Vagina (tissue), 2 donors: ENCODE results near the gene SH3TC2.

Experiments
- CTCF ChIP-seq, 3 experiments: fragments of 450-650 bp in 2 of 3; fragments of 200-600 bp in 1 of 3; sonication (generic) in 1 of 3; IDR thresholded peaks; one replicate each; pipeline ENCODE4 v1.5.1; 2017 to 2019; ENCODE audit warnings: antibody characterized with exemption in 3 of 3, mild to moderate bottlenecking in 2 of 3, moderate library complexity in 2 of 3
- POLR2AphosphoS5 ChIP-seq, 2 donors: sonication (generic); formaldehyde crosslinking; IDR thresholded peaks; one replicate each; pipeline ENCODE4 v1.9.0; 2017; ENCODE audit warnings: antibody characterized with exemption in 2 of 2, mild to moderate bottlenecking in 2 of 2, low read depth in 1 of 2; ENCODE audit not compliant: insufficient read depth in 1 of 2

GRCh38 chr5:149028161-149028560 lies 34.7 kb downstream of the SH3TC2 start:
- no peak for TF ChIP-seq POLR2AphosphoS5 (IDR thresholded peaks at IDR 0.05; ENCODE audit: insufficient read depth in 1 of 2, low read depth in 1 of 2)
- no peak for TF ChIP-seq CTCF (IDR thresholded peaks at IDR 0.05)
